ENCODE data around the gene PLK3. TPM values are rescaled to one million over a fixed set of nuclear protein-coding genes. Genes with fewer than 3 reads are reported as not detected.

PLK3 gene
- total and polyA plus RNA-seq, 9 of the 15 experiments (the other 6 are each of a cell fraction or from before 2014, with no cell fraction given), result 0.52 to 22.7 (median 11.0) TPM

- TF ChIP-seq, protein P1, sequence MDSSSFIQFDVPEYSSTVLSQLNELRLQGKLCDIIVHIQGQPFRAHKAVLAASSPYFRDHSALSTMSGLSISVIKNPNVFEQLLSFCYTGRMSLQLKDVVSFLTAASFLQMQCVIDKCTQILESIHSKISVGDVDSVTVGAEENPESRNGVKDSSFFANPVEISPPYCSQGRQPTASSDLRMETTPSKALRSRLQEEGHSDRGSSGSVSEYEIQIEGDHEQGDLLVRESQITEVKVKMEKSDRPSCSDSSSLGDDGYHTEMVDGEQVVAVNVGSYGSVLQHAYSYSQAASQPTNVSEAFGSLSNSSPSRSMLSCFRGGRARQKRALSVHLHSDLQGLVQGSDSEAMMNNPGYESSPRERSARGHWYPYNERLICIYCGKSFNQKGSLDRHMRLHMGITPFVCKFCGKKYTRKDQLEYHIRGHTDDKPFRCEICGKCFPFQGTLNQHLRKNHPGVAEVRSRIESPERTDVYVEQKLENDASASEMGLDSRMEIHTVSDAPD (CRISPR knock-in tag; IDR thresholded peaks at IDR 0.05), result no peak
- TF ChIP-seq SUPT5H (IDR thresholded peaks at IDR 0.05), result peak; percentile 100
- TF ChIP-seq BHLHE40 (IDR thresholded peaks at IDR 0.05; ENCODE audit: low read length), result peak; percentile 69
- TF ChIP-seq ZNF551 (CRISPR knock-in tag; IDR thresholded peaks at IDR 0.05), result no peak
- TF ChIP-seq IRF2 (CRISPR knock-in tag; IDR thresholded peaks at IDR 0.05), result 0 out of 2 replicates have a peak, but pooled peaks have one; percentile 34
- TF ChIP-seq ZZZ3 (IDR thresholded peaks at IDR 0.05), result peak; percentile 97
- peak; percentile 98 for TF ChIP-seq ATF1 (CRISPR knock-in tag; IDR thresholded peaks at IDR 0.05)
- peak; percentile 100 for TF ChIP-seq ATF1 (tag; IDR thresholded peaks at IDR 0.05)
- TF ChIP-seq ESRRB (CRISPR knock-in tag; IDR thresholded peaks at IDR 0.05; ENCODE audit: borderline replicate concordance), result peak; percentile 13; the same call in 1 of the 2 replicates
- no peak for TF ChIP-seq FOXO4 (CRISPR knock-in tag; IDR thresholded peaks at IDR 0.05)
- peak; percentile 99 for TF ChIP-seq POLR2AphosphoS5 (IDR thresholded peaks at IDR 0.05; ENCODE audit: control insufficient read depth, insufficient read depth, low read depth, low read length)
- TF ChIP-seq FOXA3 (CRISPR knock-in tag; conservative IDR thresholded peaks at IDR 0.05 in 1 of 2, IDR thresholded peaks at IDR 0.05 in 1 of 2), result peak in 1 of 2 experiments; percentile 74; a peak in 3 of 4 replicates
- peak; percentile 100 for TF ChIP-seq MTA1 (IDR thresholded peaks at IDR 0.05; ENCODE audit: borderline replicate concordance)
- TF ChIP-seq NCOA6 (IDR thresholded peaks at IDR 0.05), result no peak; the same call in 1 of the 2 replicates
- peak; percentile 92 for TF ChIP-seq AFF4 (CRISPR knock-in tag; IDR thresholded peaks at IDR 0.05)
- peak; percentile 92 for TF ChIP-seq ZC3H8 (IDR thresholded peaks at IDR 0.05)
- TF ChIP-seq ZFX (CRISPR knock-in tag; IDR thresholded peaks at IDR 0.05), result peak; percentile 96
- TF ChIP-seq SRF (CRISPR knock-in tag; IDR thresholded peaks at IDR 0.05), result 0 out of 4 replicates have a peak, but pooled peaks have one; percentile 7 to 9
- no peak; the same call in 1 of the 2 replicates for TF ChIP-seq TCF3 (CRISPR knock-in tag; IDR thresholded peaks at IDR 0.05)
- TF ChIP-seq ZNF780A (CRISPR knock-in tag; IDR thresholded peaks at IDR 0.05), result no peak
- no peak for TF ChIP-seq ZKSCAN3 (CRISPR knock-in tag; IDR thresholded peaks at IDR 0.05)
These were observed 24.9 kb upstream of the PLK3 start, which contains the start of gene RPS8 (continued) for GRCh38 chr1:44775078-44775929.
